K562 (cell line): ENCODE data around the gene VPS37D. TPM values are rescaled to one million over a fixed set of nuclear protein-coding genes. Genes with fewer than 3 reads are reported as not detected.

Experiments
- CC2D1A ChIP-seq: fragments of 450-650 bp; IDR thresholded peaks from 2 replicates; pipeline ENCODE4 v1.6.1; 2017; ENCODE audit warnings: mild to moderate bottlenecking
- DACH1 ChIP-seq: fragments of 450-650 bp; IDR thresholded peaks from 2 replicates; pipeline ENCODE4 v1.6.1; 2018; ENCODE audit not compliant: partially characterized antibody
- E2F8 ChIP-seq: fragments of 450-650 bp; IDR thresholded peaks from 2 replicates; pipeline ENCODE4 v1.7.1; 2018; ENCODE audit warnings: mild to moderate bottlenecking, low read depth; ENCODE audit not compliant: partially characterized antibody
- HNRNPLL ChIP-seq: fragments of 200-400 bp; formaldehyde crosslinking; IDR thresholded peaks from 2 replicates; pipeline ENCODE4 v1.6.1; 2017; ENCODE audit warnings: low read length, low read depth, mild to moderate bottlenecking; ENCODE audit not compliant: poor library complexity, severe bottlenecking
- IRF1 ChIP-seq: sonication (generic); formaldehyde crosslinking; IDR thresholded peaks from 2 replicates; pipeline ENCODE4 v1.8.0; 2022; ENCODE audit warnings: missing genetic modification reagents, mild to moderate bottlenecking, borderline replicate concordance
- NR2C1 ChIP-seq, 2 experiments: fragments of 450-650 bp; IDR thresholded peaks; 2 replicates each; pipeline ENCODE4 v1.6.1; 2017; ENCODE audit warnings: mild to moderate bottlenecking in 2 of 2, antibody characterized with exemption in 1 of 2, inconsistent platforms in 1 of 2, missing compliant biosample characterization in 1 of 2, missing genetic modification characterization in 1 of 2
- THRA ChIP-seq: fragments of 450-650 bp; IDR thresholded peaks from 2 replicates; pipeline ENCODE4 v1.6.1; 2017; ENCODE audit warnings: mild to moderate bottlenecking, moderate library complexity
- ZNF41 ChIP-seq: fragments of 250-450 bp; sonication (Bioruptor Pico); conservative IDR thresholded peaks from 2 replicates; pipeline ENCODE4 v1.4.0; 2020; ENCODE audit warnings: mild to moderate bottlenecking
- ZNF785 ChIP-seq: fragments of 250-450 bp; sonication (Bioruptor Pico); IDR thresholded peaks from 2 replicates; pipeline ENCODE4 v1.4.0; 2020; ENCODE audit warnings: mild to moderate bottlenecking
- polyA plus RNA-seq, 8 experiments: library from polyadenylated mRNA; depleted of rRNA in 4 of 8; stranded (reverse) in 5 of 8; unstranded in 3 of 8; fragments of >200 nt; fragmentation: Nextera tagmentation in 2 of 8; fragmentation: Illumina TruSeq in 1 of 8; extraction: Ambion mirVana in 2 of 8; extraction: Trizol in 1 of 8; gene quantifications; 2 replicates each; pipeline versions ENCODE4 v1.2.1 to v1.2.3, GENCODE V29; 2011 to 2014; ENCODE audit warnings: inconsistent platforms in 1 of 8, missing spikeins in 1 of 8
- total RNA-seq, 7 experiments: library from RNA; depleted of rRNA in 6 of 7; stranded (reverse); fragments of >200 nt in 6 of 7; fragmentation: Illumina TruSeq in 2 of 7; extraction: Trizol in 2 of 7; gene quantifications; 2 replicates each; pipeline versions ENCODE4 v1.2.1 to v1.2.3, GENCODE V29; 2011 to 2021; ENCODE audit warnings: low replicate concordance in 1 of 7
- TF ChIP-seq, protein P1 (sequence below): sonication (generic); formaldehyde crosslinking; IDR thresholded peaks from 2 replicates; pipeline ENCODE4 v1.8.1; 2023; ENCODE audit warnings: mild to moderate bottlenecking, missing genetic modification reagents
- TF ChIP-seq, protein P2 (sequence below): sonication (generic); IDR thresholded peaks from 2 replicates; pipeline ENCODE4 v1.6.1; 2016

Gene VPS37D
- total and polyA plus RNA-seq, 9 of the 15 experiments (the other 6 are each of a cell fraction or from before 2014, with no cell fraction given): 0.25 to 2.3 (median 1.0) TPM; not detected in 3

GRCh38 chr7:73701357-73701995 lies 33.8 kb downstream of the VPS37D start (continued):
- TF ChIP-seq IRF1 (CRISPR knock-in tag) (no peak), E2F8 (peak; percentile 40), THRA (no peak), HNRNPLL (peak; percentile 9), ZNF41 (CRISPR knock-in tag) (no peak), ZNF785 (CRISPR knock-in tag) (no peak), NR2C1 (IDR thresholded peaks at IDR 0.05) (no peak), NR2C1 (tag; IDR thresholded peaks at IDR 0.05) (no peak), CC2D1A (peak; percentile 53; the same call in 1 of the 2 replicates), DACH1 (no peak)
- TF ChIP-seq, protein P1, sequence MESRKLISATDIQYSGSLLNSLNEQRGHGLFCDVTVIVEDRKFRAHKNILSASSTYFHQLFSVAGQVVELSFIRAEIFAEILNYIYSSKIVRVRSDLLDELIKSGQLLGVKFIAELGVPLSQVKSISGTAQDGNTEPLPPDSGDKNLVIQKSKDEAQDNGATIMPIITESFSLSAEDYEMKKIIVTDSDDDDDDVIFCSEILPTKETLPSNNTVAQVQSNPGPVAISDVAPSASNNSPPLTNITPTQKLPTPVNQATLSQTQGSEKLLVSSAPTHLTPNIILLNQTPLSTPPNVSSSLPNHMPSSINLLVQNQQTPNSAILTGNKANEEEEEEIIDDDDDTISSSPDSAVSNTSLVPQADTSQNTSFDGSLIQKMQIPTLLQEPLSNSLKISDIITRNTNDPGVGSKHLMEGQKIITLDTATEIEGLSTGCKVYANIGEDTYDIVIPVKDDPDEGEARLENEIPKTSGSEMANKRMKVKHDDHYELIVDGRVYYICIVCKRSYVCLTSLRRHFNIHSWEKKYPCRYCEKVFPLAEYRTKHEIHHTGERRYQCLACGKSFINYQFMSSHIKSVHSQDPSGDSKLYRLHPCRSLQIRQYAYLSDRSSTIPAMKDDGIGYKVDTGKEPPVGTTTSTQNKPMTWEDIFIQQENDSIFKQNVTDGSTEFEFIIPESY (CRISPR knock-in tag): peak; percentile 55; the same call in 1 of the 2 replicates
- TF ChIP-seq, protein P2, sequence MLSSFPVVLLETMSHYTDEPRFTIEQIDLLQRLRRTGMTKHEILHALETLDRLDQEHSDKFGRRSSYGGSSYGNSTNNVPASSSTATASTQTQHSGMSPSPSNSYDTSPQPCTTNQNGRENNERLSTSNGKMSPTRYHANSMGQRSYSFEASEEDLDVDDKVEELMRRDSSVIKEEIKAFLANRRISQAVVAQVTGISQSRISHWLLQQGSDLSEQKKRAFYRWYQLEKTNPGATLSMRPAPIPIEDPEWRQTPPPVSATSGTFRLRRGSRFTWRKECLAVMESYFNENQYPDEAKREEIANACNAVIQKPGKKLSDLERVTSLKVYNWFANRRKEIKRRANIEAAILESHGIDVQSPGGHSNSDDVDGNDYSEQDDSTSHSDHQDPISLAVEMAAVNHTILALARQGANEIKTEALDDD: no peak
